ENCODE results near the gene LZTS3. TPM values are rescaled to one million over a fixed set of nuclear protein-coding genes. Genes with fewer than 3 reads are reported as not detected.
"Not testable (repeated sequence)": the region's sequence is repeated elsewhere in the genome, so short reads cannot be mapped to it uniquely, and the experiment has no call there.

LZTS3 gene
- total RNA-seq, 1 experiment from 2014 or later, result 6.4 TPM

DNA sequence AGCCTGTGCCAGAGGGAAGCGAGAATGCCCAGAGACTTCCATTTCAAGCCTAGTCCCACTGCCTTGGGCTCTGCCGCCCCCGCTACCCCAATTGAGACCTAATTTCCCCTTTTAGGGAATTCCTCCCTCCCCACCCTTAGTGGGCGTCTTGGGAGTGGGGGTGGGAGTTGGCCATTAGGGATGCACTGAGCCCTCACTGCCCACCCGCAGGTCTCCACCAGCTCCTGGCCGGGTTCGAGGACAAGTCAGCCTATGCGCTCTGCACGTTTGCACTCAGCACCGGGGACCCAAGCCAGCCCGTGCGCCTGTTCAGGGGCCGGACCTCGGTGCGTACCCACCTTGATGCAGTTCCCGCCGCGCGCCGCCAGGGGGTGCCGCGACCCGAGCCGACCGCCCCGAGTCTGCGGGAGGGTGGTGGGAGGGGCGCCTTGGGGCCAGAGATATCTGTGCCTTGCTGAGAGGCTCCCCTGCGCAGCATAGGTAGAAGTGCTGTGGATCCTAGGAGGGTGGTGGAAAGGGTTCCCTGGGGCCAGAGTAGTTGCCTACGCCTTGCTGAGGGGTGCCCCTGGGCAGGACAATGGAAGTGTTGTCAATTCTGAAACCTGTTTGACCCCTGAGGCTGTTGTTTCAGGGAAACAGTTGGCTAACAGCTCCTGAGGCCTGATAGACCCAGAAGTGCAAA lies 45.1 kb upstream of the LZTS3 start:
- no peaks in the 10 kb centered on the region for H3K9me2 ChIP-seq (replicated peaks; ENCODE audit: low read length)
- no peak overlapping the region for H3K9ac ChIP-seq (ENCODE audit: low read length)
- no peaks in the 10 kb centered on the region for H4K20me1 ChIP-seq (ENCODE audit: low read length)
- ATAC-seq (peak; percentile 20), DNase-seq (peak; percentile 74)
- peaks cover 18% of the 10 kb centered on the region; the same call in 1 of the 2 replicates for H3K36me3 ChIP-seq (ENCODE audit: low read depth, low read length)
- CTCF ChIA-PET, result interaction anchor here (0.6 to 1.0 kb wide), 4 partner anchors 20 to 98 kb away, joined by 3 to 10 read pairs (median 4); no protein-coding TSS in a partner anchor
- no peaks in the 10 kb centered on the region for H3K9me3 ChIP-seq (ENCODE audit: low read length)
- H2AFZ ChIP-seq (ENCODE audit: low read length), result 0 out of 2 replicates have a peak overlapping the region, but pooled peaks have one; percentile 49
- no peaks in the 10 kb centered on the region for H3K27me3 ChIP-seq (ENCODE audit: low read length)
- 0 out of 2 replicates have a peak, but pooled peaks cover 3% of the 10 kb centered on the region for H3K79me2 ChIP-seq (ENCODE audit: low read length)
- H3K27ac ChIP-seq (ENCODE audit: low read length), result no peak overlapping the region
- no peak overlapping the region for H3K4me3 ChIP-seq (ENCODE audit: low read length)
- H3K4me2 ChIP-seq (ENCODE audit: low read length), result no peak overlapping the region
- TF ChIP-seq, protein P1, sequence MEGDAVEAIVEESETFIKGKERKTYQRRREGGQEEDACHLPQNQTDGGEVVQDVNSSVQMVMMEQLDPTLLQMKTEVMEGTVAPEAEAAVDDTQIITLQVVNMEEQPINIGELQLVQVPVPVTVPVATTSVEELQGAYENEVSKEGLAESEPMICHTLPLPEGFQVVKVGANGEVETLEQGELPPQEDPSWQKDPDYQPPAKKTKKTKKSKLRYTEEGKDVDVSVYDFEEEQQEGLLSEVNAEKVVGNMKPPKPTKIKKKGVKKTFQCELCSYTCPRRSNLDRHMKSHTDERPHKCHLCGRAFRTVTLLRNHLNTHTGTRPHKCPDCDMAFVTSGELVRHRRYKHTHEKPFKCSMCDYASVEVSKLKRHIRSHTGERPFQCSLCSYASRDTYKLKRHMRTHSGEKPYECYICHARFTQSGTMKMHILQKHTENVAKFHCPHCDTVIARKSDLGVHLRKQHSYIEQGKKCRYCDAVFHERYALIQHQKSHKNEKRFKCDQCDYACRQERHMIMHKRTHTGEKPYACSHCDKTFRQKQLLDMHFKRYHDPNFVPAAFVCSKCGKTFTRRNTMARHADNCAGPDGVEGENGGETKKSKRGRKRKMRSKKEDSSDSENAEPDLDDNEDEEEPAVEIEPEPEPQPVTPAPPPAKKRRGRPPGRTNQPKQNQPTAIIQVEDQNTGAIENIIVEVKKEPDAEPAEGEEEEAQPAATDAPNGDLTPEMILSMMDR (conservative IDR thresholded peaks at IDR 0.05; ENCODE audit: low read depth, low read length), result peak; percentile 99
- TF ChIP-seq EZH2 (IDR thresholded peaks at IDR 0.05; ENCODE audit: low read length, unreplicated experiment), result no peak
- peaks cover 4% of the 10 kb centered on the region for H3F3A ChIP-seq (ENCODE audit: low read length, unreplicated experiment)
- BruUV-seq (replicated peaks), result no TSS peak
- intact Hi-C loops (cut with micrococcal nuclease), result loop anchor here (1.0 to 2.0 kb wide), 3 partner anchors 32 to 98 kb away; no protein-coding TSS in a partner anchor
- POLR2A ChIA-PET (ENCODE audit: unreplicated experiment), result interaction anchor here (0.6 kb wide), 2 partner anchors 21 to 612 kb away, joined by 4 to 6 read pairs; no protein-coding TSS in a partner anchor
- peaks cover 29% of the 10 kb centered on the region for H3K4me1 ChIP-seq (ENCODE audit: insufficient read depth, low read length)

DNA sequence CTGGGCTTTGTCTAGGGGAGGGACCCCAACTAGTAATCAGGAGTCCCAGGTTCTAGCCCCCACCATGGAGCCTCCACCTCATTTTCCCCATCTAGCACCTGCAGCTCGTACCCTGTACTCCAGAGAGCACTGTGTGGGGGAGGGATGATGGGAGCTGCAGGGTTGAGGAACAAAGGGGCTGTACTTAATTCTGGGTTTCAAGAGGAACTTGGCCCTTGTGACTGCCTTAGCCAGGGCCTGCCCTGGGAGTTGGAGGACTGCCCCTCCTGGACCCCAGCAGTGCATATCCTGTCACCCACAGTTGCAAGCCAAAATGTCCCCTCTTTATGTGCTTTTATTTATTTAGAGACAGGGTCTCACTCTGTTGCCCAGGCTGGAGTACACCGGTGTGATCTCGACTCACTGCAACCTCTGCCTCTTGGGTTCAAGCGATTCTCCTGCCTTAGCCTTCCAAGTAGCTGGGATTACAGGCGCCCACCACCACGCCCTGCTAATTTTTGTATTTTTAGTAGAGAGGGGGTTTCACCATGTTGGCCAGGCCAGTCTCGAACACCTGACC lies 42.1 kb upstream of the LZTS3 start:
- POLR2A ChIA-PET (ENCODE audit: unreplicated experiment); intact Hi-C loops (cut with micrococcal nuclease); CTCF ChIA-PET; H3F3A ChIP-seq (ENCODE audit: low read length, unreplicated experiment); H3K4me2 ChIP-seq (ENCODE audit: low read length); ATAC-seq; H3K4me3 ChIP-seq (ENCODE audit: low read length); H3K27me3 ChIP-seq (ENCODE audit: low read length); H3K27ac ChIP-seq (ENCODE audit: low read length); DNase-seq; BruUV-seq (replicated peaks); H3K9me2 ChIP-seq (replicated peaks; ENCODE audit: low read length); H3K9me3 ChIP-seq (ENCODE audit: low read length); H3K9ac ChIP-seq (ENCODE audit: low read length); H4K20me1 ChIP-seq (ENCODE audit: low read length); H2AFZ ChIP-seq (ENCODE audit: low read length): not testable (repeated sequence)
- peaks cover 10% of the 10 kb centered on the region; the same call in 1 of the 2 replicates for H3K4me1 ChIP-seq (ENCODE audit: insufficient read depth, low read length)
- H3K36me3 ChIP-seq (ENCODE audit: low read depth, low read length), result peaks cover 15% of the 10 kb centered on the region; the same call in 1 of the 2 replicates
- H3K79me2 ChIP-seq (ENCODE audit: low read length), result peaks cover 33% of the 10 kb centered on the region

DNA sequence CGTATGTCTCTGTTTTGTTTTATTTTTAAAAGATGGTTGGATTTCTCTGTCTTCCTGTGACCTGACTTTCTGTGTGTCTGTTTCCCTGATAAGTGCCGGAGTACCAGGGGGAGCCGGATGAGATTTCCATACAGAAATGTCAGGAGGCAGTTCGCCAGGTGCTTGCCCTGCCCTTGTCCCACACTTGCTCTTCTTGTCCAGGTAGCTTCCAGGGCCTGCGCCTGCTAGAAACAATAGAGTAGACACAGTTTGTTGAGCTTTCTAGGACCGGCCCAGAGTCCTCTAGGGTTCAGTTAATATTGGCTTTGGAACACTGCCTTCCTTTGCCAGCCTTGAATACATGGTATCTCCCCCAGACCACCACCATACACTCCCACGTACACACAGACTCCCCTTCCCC lies 39.9 kb upstream of the LZTS3 start:
- POLR2A ChIA-PET (ENCODE audit: unreplicated experiment), result no interaction called here
- H3K4me1 ChIP-seq (ENCODE audit: insufficient read depth, low read length), result peaks cover 16% of the 10 kb centered on the region; the same call in 1 of the 2 replicates
- no peak overlapping the region for H3K9ac ChIP-seq (ENCODE audit: low read length)
- ATAC-seq (no peak), DNase-seq (no peak)
- no peaks in the 10 kb centered on the region for H3K9me3 ChIP-seq (ENCODE audit: low read length)
- intact Hi-C loops (cut with micrococcal nuclease), result no loop called here
- H3K79me2 ChIP-seq (ENCODE audit: low read length), result peaks cover 46% of the 10 kb centered on the region
- CTCF ChIA-PET, result no interaction called here
- H3K36me3 ChIP-seq (ENCODE audit: low read depth, low read length), result peaks cover 15% of the 10 kb centered on the region; the same call in 1 of the 2 replicates
- H3K27me3 ChIP-seq (ENCODE audit: low read length), result no peaks in the 10 kb centered on the region
- no TSS peak for BruUV-seq (replicated peaks)
- H2AFZ ChIP-seq (ENCODE audit: low read length), result no peak overlapping the region
- no peaks in the 10 kb centered on the region for H3K9me2 ChIP-seq (replicated peaks; ENCODE audit: low read length)
- no peak overlapping the region for H3K27ac ChIP-seq (ENCODE audit: low read length)
- no peak for TF ChIP-seq EZH2phosphoT487 (IDR thresholded peaks at IDR 0.05; ENCODE audit: borderline replicate concordance, low read length)
- TF ChIP-seq EZH2 (IDR thresholded peaks at IDR 0.05; ENCODE audit: low read length, unreplicated experiment), result no peak
- TF ChIP-seq, protein P1 (conservative IDR thresholded peaks at IDR 0.05; ENCODE audit: low read depth, low read length), result no peak
- H3F3A ChIP-seq (ENCODE audit: low read length, unreplicated experiment), result peaks cover 4% of the 10 kb centered on the region
- no peak overlapping the region for H3K4me2 ChIP-seq (ENCODE audit: low read length)
- H4K20me1 ChIP-seq (ENCODE audit: low read length), result no peaks in the 10 kb centered on the region
- no peak overlapping the region for H3K4me3 ChIP-seq (ENCODE audit: low read length)
